Tibial nerve (tissue), 4 donors: ENCODE measurements around the gene PPP2R2D.

Source experiments
- CTCF ChIP-seq, 5 experiments: fragments of 200-600 bp in 3 of 5; fragments of 450-650 bp in 2 of 5; sonication (generic) in 3 of 5; IDR thresholded peaks; one replicate each; pipeline ENCODE4 v1.5.1; 2016 to 2019; ENCODE audit warnings: antibody characterized with exemption in 5 of 5, mild to moderate bottlenecking in 3 of 5, moderate library complexity in 2 of 5
- EP300 ChIP-seq, 2 donors: sonication (generic); formaldehyde crosslinking; IDR thresholded peaks; one replicate each; pipeline ENCODE4 v1.6.1; 2017; ENCODE audit warnings: antibody characterized with exemption in 2 of 2, mild to moderate bottlenecking in 1 of 2
- POLR2A ChIP-seq, 2 donors: fragments of 450-650 bp; IDR thresholded peaks; one replicate each; pipeline ENCODE4 v1.6.1; 2017; ENCODE audit warnings: antibody characterized with exemption in 2 of 2, mild to moderate bottlenecking in 2 of 2, moderate library complexity in 2 of 2

- TF ChIP-seq CTCF (IDR thresholded peaks at IDR 0.05) (no peak), POLR2A (IDR thresholded peaks at IDR 0.05) (no peak), EP300 (IDR thresholded peaks at IDR 0.05) (no peak)
Measured at GRCh38 chr10:131991726-131992125, 90.9 kb downstream of the PPP2R2D start.
